ENCODE results near the gene SLC41A1. TPM values are rescaled to one million over a fixed set of nuclear protein-coding genes. Genes with fewer than 3 reads are reported as not detected.

The SLC41A1 gene
- total and polyA plus RNA-seq, 9 of the 15 experiments (the other 6 are each of a cell fraction or from before 2014, with no cell fraction given), result 4.1 to 29.3 (median 11.4) TPM

DNA sequence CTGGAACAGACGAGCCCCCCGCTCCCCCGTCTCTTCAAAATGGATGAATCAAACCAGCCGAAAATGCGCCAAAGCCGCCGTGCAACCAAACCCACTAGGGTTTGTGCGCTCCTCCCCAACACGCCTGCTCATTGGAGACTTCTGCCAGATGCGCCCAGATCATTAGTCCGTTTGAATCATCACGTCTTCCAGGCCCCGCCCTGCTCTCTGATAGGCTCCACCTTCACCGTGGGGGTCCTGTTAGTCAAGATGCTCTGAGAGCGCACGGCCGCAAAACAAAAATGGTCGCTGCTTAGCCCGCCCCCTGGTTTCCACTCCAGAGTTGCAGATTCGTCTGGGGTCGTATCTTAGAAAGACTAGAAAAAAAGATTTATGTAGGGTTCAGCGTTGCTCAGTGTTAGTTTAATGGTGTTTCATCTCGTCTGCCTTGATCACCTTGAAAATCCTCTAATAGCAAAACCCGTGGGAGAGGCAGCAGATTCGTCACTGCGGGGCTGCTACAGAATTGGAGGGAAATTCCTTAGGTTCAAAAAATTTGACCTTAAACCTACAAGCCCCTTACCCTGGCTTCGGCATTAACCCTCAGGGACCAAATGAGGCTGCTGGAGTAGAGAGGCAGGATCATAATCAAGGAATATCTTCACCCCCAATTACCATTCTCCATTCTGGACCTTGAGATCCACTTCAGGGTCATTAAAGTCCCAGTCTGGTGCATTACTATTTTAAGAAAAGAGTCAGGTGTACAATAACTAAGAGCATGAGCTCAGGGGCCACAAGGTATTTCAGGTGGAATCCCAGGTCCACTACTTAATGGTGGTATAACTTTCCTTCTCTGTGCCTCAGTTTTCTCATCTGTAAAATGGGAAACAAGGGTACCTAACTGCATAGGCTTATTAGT lies 62.6 kb downstream of the SLC41A1 start, which contains the start of gene NUCKS1 (continued):
- TF ChIP-seq YY1 (IDR thresholded peaks at IDR 0.05; ENCODE audit: borderline replicate concordance in 1 of 3, control insufficient read depth in 1 of 3, extremely low read depth in 1 of 3, insufficient read depth in 3 of 3, insufficient read length in 1 of 3, insufficient replicate concordance in 2 of 3, low read depth in 1 of 3, low read length in 2 of 3), result peak; percentile 71 to 94 (median 91)
- peak; percentile 85 for TF ChIP-seq NFYB (IDR thresholded peaks at IDR 0.05; ENCODE audit: extremely low read depth, insufficient read length)
- peak; percentile 54 for TF ChIP-seq MTA3 (IDR thresholded peaks at IDR 0.05; ENCODE audit: borderline replicate concordance)
- TF ChIP-seq GTF2E2 (tag; IDR thresholded peaks at IDR 0.05), result peak; percentile 81; the same call in 1 of the 2 replicates
- TF ChIP-seq ZNF57 (CRISPR knock-in tag; IDR thresholded peaks at IDR 0.05), result no peak
- no peak for TF ChIP-seq HNRNPK (IDR thresholded peaks at IDR 0.05; ENCODE audit: low read depth, low read length, poor library complexity, severe bottlenecking)
- TF ChIP-seq GATAD2B (IDR thresholded peaks at IDR 0.05; ENCODE audit: borderline replicate concordance), result peak; percentile 77
- TF ChIP-seq SIN3A (IDR thresholded peaks at IDR 0.05; ENCODE audit: borderline replicate concordance in 2 of 2, control insufficient read depth in 1 of 2, low read depth in 2 of 2, low read length in 2 of 2), result no peak
- TF ChIP-seq PHF21A (IDR thresholded peaks at IDR 0.05; ENCODE audit: borderline replicate concordance, low read depth), result peak; percentile 93
- peak; percentile 73; the same call in 1 of the 2 replicates for TF ChIP-seq GTF2A2 (tag; IDR thresholded peaks at IDR 0.05)
- peak; percentile 94 for TF ChIP-seq ZZZ3 (IDR thresholded peaks at IDR 0.05)
- TF ChIP-seq, protein P1, sequence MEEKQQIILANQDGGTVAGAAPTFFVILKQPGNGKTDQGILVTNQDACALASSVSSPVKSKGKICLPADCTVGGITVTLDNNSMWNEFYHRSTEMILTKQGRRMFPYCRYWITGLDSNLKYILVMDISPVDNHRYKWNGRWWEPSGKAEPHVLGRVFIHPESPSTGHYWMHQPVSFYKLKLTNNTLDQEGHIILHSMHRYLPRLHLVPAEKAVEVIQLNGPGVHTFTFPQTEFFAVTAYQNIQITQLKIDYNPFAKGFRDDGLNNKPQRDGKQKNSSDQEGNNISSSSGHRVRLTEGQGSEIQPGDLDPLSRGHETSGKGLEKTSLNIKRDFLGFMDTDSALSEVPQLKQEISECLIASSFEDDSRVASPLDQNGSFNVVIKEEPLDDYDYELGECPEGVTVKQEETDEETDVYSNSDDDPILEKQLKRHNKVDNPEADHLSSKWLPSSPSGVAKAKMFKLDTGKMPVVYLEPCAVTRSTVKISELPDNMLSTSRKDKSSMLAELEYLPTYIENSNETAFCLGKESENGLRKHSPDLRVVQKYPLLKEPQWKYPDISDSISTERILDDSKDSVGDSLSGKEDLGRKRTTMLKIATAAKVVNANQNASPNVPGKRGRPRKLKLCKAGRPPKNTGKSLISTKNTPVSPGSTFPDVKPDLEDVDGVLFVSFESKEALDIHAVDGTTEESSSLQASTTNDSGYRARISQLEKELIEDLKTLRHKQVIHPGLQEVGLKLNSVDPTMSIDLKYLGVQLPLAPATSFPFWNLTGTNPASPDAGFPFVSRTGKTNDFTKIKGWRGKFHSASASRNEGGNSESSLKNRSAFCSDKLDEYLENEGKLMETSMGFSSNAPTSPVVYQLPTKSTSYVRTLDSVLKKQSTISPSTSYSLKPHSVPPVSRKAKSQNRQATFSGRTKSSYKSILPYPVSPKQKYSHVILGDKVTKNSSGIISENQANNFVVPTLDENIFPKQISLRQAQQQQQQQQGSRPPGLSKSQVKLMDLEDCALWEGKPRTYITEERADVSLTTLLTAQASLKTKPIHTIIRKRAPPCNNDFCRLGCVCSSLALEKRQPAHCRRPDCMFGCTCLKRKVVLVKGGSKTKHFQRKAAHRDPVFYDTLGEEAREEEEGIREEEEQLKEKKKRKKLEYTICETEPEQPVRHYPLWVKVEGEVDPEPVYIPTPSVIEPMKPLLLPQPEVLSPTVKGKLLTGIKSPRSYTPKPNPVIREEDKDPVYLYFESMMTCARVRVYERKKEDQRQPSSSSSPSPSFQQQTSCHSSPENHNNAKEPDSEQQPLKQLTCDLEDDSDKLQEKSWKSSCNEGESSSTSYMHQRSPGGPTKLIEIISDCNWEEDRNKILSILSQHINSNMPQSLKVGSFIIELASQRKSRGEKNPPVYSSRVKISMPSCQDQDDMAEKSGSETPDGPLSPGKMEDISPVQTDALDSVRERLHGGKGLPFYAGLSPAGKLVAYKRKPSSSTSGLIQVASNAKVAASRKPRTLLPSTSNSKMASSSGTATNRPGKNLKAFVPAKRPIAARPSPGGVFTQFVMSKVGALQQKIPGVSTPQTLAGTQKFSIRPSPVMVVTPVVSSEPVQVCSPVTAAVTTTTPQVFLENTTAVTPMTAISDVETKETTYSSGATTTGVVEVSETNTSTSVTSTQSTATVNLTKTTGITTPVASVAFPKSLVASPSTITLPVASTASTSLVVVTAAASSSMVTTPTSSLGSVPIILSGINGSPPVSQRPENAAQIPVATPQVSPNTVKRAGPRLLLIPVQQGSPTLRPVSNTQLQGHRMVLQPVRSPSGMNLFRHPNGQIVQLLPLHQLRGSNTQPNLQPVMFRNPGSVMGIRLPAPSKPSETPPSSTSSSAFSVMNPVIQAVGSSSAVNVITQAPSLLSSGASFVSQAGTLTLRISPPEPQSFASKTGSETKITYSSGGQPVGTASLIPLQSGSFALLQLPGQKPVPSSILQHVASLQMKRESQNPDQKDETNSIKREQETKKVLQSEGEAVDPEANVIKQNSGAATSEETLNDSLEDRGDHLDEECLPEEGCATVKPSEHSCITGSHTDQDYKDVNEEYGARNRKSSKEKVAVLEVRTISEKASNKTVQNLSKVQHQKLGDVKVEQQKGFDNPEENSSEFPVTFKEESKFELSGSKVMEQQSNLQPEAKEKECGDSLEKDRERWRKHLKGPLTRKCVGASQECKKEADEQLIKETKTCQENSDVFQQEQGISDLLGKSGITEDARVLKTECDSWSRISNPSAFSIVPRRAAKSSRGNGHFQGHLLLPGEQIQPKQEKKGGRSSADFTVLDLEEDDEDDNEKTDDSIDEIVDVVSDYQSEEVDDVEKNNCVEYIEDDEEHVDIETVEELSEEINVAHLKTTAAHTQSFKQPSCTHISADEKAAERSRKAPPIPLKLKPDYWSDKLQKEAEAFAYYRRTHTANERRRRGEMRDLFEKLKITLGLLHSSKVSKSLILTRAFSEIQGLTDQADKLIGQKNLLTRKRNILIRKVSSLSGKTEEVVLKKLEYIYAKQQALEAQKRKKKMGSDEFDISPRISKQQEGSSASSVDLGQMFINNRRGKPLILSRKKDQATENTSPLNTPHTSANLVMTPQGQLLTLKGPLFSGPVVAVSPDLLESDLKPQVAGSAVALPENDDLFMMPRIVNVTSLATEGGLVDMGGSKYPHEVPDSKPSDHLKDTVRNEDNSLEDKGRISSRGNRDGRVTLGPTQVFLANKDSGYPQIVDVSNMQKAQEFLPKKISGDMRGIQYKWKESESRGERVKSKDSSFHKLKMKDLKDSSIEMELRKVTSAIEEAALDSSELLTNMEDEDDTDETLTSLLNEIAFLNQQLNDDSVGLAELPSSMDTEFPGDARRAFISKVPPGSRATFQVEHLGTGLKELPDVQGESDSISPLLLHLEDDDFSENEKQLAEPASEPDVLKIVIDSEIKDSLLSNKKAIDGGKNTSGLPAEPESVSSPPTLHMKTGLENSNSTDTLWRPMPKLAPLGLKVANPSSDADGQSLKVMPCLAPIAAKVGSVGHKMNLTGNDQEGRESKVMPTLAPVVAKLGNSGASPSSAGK (IDR thresholded peaks at IDR 0.05), result peak; percentile 93

All from K562 (cell line).